Vagina (tissue), 2 donors: ENCODE measurements around the gene BNIP1. TPM values are rescaled to one million over a fixed set of nuclear protein-coding genes. Genes with fewer than 3 reads are reported as not detected.

Experiments used
- DNase-seq, 2 donors: peaks; one replicate each; pipeline ENCODE4 v3.0.0-alpha.2; 2017; ENCODE audit errors: extremely low spot score in 2 of 2
- H3K27ac ChIP-seq: fragments of 200-600 bp; sonication (generic); one replicate; pipeline ENCODE4 v1.5.1; 2019
- H3K27me3 ChIP-seq: fragments of 200-600 bp; sonication (generic); one replicate; pipeline ENCODE4 v1.5.1; 2019
- H3K36me3 ChIP-seq, 2 donors: fragments of 200-600 bp; sonication (generic); one replicate each; pipeline ENCODE4 v1.5.1; 2017 to 2019
- H3K4me1 ChIP-seq: fragments of 200-600 bp; sonication (generic); one replicate; pipeline ENCODE4 v1.5.1; 2019
- H3K4me3 ChIP-seq, 2 donors: fragments of 200-600 bp; sonication (generic); 1 replicate in 1 of 2; 2 replicates in 1 of 2; pipeline ENCODE4 v1.5.1; 2016 to 2019
- H3K9me3 ChIP-seq: fragments of 200-600 bp; sonication (generic); one replicate; pipeline ENCODE4 v1.5.1; 2019
- POLR2A ChIP-seq, 2 donors: fragments of 450-650 bp; IDR thresholded peaks; one replicate each; pipeline ENCODE4 v1.6.1; 2017; ENCODE audit warnings: antibody characterized with exemption in 2 of 2, mild to moderate bottlenecking in 2 of 2, moderate library complexity in 2 of 2
- POLR2AphosphoS5 ChIP-seq, 2 donors: sonication (generic); formaldehyde crosslinking; IDR thresholded peaks; one replicate each; pipeline ENCODE4 v1.9.0; 2017; ENCODE audit warnings: antibody characterized with exemption in 2 of 2, mild to moderate bottlenecking in 2 of 2, low read depth in 1 of 2; ENCODE audit not compliant: insufficient read depth in 1 of 2
- intact Hi-C: fragments of 100-400 bp; cut with DNase I; formaldehyde crosslinking; loops from one replicate; pipeline ENCODE4 v1.15.1; 2023
- total RNA-seq: library from RNA; depleted of rRNA; stranded (reverse); fragments of >200 nt; gene quantifications from one replicate; pipeline ENCODE4 v1.2.3, GENCODE V29; 2016
- TF ChIP-seq, protein P1 (sequence below), 3 experiments: fragments of 450-650 bp in 2 of 3; fragments of 200-600 bp in 1 of 3; sonication (generic) in 1 of 3; IDR thresholded peaks; one replicate each; pipeline ENCODE4 v1.5.1; 2017 to 2019; ENCODE audit warnings: antibody characterized with exemption in 3 of 3, mild to moderate bottlenecking in 2 of 3, moderate library complexity in 2 of 3

The BNIP1 gene
- total RNA-seq, 1 donor from 2014 or later = 12.5 TPM

DNA sequence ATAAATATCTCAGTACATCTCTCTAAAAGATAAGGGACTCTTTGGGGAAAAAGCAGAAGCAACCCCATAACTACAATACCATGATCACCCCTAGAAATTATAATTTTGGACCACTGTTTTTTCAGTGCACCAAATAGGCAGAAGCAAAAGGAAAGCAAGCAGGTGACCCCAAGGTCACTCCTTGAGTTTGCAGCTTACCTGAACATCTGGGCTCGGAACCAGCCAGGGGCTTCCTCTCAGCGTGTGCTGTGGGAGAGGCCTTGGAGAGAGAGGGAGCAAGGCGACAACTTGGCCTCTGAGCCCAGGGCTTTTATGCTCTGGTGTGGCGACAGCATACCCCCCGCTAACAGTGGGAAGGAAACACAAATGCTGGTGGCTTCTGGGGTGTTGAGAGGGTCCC lies 16.8 kb downstream of the BNIP1 start:
- no peaks in the 10 kb centered on the region for H3K4me1 ChIP-seq
- DNase-seq = no peak
- TF ChIP-seq POLR2A (IDR thresholded peaks at IDR 0.05) = no peak

DNA sequence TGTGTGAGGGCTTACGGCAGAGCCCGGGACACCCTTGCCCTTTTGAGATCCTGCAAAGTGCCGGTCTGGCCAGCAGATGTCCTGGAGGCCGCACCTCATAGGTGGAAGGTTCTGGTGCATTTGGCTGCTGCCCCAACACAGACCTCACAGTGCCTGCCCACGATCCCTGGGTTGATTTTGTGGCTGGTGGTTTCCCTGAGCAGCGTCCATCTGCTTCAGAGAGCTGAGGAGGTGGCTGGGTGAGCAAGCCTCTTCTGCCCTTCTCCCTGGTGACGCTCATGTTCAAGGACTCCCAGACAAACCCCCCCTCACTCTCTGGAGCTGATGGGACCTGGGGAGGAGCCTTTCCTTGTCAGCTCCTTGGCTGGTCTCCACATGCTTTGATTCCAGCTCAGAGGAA lies 18.9 kb downstream of the BNIP1 start:
- no peaks in the 10 kb centered on the region for H3K4me1 ChIP-seq
- H3K4me3 ChIP-seq = no peak overlapping the region
- TF ChIP-seq POLR2A (IDR thresholded peaks at IDR 0.05) = no peak
- TF ChIP-seq POLR2AphosphoS5 (IDR thresholded peaks at IDR 0.05; ENCODE audit: insufficient read depth in 1 of 2, low read depth in 1 of 2) = no peak
- TF ChIP-seq, protein P1, sequence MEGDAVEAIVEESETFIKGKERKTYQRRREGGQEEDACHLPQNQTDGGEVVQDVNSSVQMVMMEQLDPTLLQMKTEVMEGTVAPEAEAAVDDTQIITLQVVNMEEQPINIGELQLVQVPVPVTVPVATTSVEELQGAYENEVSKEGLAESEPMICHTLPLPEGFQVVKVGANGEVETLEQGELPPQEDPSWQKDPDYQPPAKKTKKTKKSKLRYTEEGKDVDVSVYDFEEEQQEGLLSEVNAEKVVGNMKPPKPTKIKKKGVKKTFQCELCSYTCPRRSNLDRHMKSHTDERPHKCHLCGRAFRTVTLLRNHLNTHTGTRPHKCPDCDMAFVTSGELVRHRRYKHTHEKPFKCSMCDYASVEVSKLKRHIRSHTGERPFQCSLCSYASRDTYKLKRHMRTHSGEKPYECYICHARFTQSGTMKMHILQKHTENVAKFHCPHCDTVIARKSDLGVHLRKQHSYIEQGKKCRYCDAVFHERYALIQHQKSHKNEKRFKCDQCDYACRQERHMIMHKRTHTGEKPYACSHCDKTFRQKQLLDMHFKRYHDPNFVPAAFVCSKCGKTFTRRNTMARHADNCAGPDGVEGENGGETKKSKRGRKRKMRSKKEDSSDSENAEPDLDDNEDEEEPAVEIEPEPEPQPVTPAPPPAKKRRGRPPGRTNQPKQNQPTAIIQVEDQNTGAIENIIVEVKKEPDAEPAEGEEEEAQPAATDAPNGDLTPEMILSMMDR (IDR thresholded peaks at IDR 0.05) = no peak
- DNase-seq = no peak
- peaks cover 0 to 41% of the 10 kb centered on the region in 2 donors for H3K36me3 ChIP-seq
- intact Hi-C loops = no loop called here
- H3K27me3 ChIP-seq = no peaks in the 10 kb centered on the region
- no peaks in the 10 kb centered on the region for H3K9me3 ChIP-seq
- H3K27ac ChIP-seq = no peak overlapping the region

More for the DNA sequence above, 16.8 kb downstream of the BNIP1 start:
- Histone ChIP-seq H3K27ac (no peak overlapping the region), H3K4me3 (no peak overlapping the region), H3K36me3 (peaks cover 0 to 57% of the 10 kb centered on the region in 2 donors), H3K9me3 (no peaks in the 10 kb centered on the region), H3K27me3 (no peaks in the 10 kb centered on the region)
- intact Hi-C loops = no loop called here

DNA sequence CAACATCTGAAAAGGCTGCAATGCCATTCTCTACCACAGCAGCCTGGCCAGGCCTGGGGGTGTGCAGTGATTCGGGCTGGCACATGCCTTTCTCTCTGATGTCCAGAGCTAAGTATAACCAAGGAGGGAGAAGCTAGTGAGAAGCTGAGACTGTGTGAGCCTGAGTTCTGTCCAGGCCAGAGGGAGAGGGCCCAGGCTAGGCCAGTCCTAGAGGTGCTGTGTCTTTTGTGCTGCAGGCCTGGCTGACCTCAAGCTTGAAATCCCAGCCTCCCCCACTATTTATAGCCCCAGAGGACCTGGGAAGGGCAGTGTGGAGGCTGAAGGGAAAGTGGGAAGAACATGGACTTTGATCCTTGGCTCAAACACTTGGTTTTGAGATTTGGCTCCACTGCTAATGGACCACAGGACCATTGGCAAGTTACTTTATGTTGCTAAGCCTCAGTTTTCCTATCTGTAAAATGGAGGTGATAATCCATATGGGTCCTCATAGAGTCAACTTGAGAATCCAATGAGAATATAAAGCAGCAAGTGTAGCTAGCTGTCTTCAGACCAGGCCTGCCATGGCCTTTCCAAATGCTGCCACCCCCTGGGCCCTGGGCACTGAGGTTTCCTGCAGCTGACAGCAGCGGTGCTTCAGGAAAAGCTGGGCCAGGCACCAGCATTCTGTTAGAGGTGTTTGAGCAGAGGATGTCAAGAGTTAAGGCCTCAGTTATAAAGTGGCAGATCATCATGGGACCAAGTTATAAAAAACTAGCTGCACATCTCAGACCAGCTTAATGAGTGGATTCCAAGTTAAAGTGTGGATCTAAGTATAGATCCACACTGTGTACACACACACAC lies 21.1 kb downstream of the BNIP1 start:
- TF ChIP-seq POLR2AphosphoS5 (IDR thresholded peaks at IDR 0.05; ENCODE audit: insufficient read depth in 1 of 2, low read depth in 1 of 2) (no peak), POLR2A (IDR thresholded peaks at IDR 0.05) (no peak)
- TF ChIP-seq, protein P1 (IDR thresholded peaks at IDR 0.05) = no peak
- Histone ChIP-seq H3K27me3 (no peaks in the 10 kb centered on the region), H3K9me3 (no peaks in the 10 kb centered on the region), H3K4me1 (no peaks in the 10 kb centered on the region), H3K4me3 (no peak overlapping the region), H3K36me3 (peaks cover 0 to 23% of the 10 kb centered on the region in 2 donors), H3K27ac (no peak overlapping the region)
- DNase-seq = no peak
- intact Hi-C loops = no loop called here

- Histone ChIP-seq H3K27me3 (no peaks in the 10 kb centered on the region), H3K4me3 (no peak overlapping the region), H3K9me3 (no peaks in the 10 kb centered on the region), H3K36me3 (no peaks in the 10 kb centered on the region), H3K27ac (no peak overlapping the region), H3K4me1 (no peaks in the 10 kb centered on the region)
- intact Hi-C loops = no loop called here
- no peak for DNase-seq
- TF ChIP-seq POLR2A (IDR thresholded peaks at IDR 0.05) (no peak), POLR2AphosphoS5 (IDR thresholded peaks at IDR 0.05; ENCODE audit: insufficient read depth in 1 of 2, low read depth in 1 of 2) (no peak)
- TF ChIP-seq, protein P1 (IDR thresholded peaks at IDR 0.05) = no peak
These were observed 27.8 kb downstream of the BNIP1 start for GRCh38 chr5:173172166-173172565.

DNA sequence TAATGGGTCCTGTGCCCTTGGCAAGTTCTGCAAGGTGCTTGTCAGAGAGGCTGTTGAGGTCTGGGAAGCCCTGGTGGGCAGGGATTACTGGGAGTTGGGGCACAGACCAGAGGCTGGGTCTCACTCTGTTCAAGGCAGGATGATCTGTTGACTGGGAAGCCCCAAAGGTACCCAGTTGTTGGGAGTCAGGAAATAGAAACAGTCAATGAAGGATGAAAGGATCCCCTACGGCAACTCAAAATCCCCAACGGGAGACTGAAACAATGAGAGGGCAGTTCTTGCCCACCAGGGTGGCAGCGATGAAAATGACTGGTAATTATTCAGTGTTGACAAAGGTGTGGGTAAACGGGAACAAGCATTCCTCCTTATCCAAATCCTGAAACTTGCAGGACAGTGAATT lies 31.2 kb downstream of the BNIP1 start:
- Histone ChIP-seq H3K27me3 (no peaks in the 10 kb centered on the region), H3K27ac (no peak overlapping the region), H3K4me1 (no peaks in the 10 kb centered on the region), H3K4me3 (no peak overlapping the region), H3K36me3 (no peaks in the 10 kb centered on the region), H3K9me3 (no peaks in the 10 kb centered on the region)
- no peak for DNase-seq
- no peak for TF ChIP-seq POLR2A (IDR thresholded peaks at IDR 0.05)
- TF ChIP-seq POLR2AphosphoS5 (IDR thresholded peaks at IDR 0.05; ENCODE audit: insufficient read depth in 1 of 2, low read depth in 1 of 2) = no peak
- TF ChIP-seq, protein P1 (IDR thresholded peaks at IDR 0.05) = no peak
- intact Hi-C loops = no loop called here
